ENCODE data around the gene MSH3.

Gene MSH3

GRCh38 chr5:80654391-80655230 is at the start of gene MSH3, which contains the start of gene DHFR:
Gene MSH3 (plus strand): TSS chr5:80654652. CDS start chr5:80654728, 76 bp downstream.
Gene DHFR (minus strand): TSS chr5:80654983. CDS start chr5:80654489, 494 bp downstream.
- in situ Hi-C loops (cut with HindIII; ENCODE audit: low sequenced_read_pairs) = no loop called here

DNA sequence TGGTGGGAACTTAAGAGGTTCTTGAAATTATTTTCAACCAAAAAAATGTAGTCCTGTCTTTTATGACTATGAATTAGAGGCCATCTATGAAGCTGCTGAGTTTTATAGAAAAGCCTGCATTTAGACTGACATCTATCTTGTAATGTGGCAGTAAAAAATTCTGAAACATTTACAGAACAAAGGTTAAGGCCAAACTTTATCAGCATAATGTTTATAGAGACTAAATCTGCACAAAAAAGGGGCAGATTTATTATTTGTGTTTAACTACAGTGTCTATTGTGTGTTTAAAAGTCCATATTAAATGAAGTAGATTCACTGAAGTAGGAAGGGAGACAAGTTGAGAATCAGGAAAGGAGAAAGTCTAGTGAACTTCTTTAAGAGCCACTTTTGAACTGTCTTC is 47.1 kb upstream of the MSH3 start:
- in situ Hi-C loops (cut with HindIII; ENCODE audit: low sequenced_read_pairs) = no loop called here

- in situ Hi-C loops (cut with HindIII; ENCODE audit: low sequenced_read_pairs) = no loop called here
Measured at GRCh38 chr5:80607832-80608231, 46.6 kb upstream of the MSH3 start.

GRCh38 chr5:80608731-80609130 is 45.7 kb upstream of the MSH3 start:
- in situ Hi-C loops (cut with HindIII; ENCODE audit: low sequenced_read_pairs) = no loop called here

GRCh38 chr5:80609692-80610091 is 44.8 kb upstream of the MSH3 start:
- in situ Hi-C loops (cut with HindIII; ENCODE audit: low sequenced_read_pairs) = no loop called here

DNA sequence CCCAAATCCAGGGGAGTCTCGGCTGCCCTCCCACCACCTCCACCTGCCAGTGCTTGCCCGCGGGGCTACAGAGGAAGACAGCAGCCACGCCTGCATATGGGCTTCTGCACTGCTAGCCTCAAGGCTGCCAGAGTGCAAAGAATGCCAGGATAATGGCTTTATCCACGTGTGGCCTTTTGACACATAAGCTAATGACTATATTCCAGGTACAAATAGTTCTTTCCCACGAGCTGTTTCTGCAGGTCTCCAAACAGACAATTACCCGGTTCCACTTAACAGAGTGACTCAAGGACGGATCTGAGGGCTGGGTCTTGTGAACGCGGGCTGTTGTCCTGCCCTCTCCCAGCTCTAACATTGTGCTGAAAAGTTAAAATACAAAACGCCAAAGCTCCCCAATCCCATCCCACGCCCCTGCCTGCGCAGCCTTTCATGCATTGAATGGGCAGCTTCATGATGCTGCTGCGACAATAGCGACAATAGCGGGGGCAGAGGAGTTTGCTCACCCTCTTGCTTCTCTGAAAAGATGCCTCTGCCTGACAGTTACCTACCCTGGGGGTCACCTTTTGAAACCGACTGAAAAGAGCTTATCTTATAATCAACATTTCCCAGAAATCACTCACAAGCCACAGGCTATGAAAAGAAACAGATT is 39.1 kb upstream of the MSH3 start:
- in situ Hi-C loops (cut with HindIII; ENCODE audit: low sequenced_read_pairs) = no loop called here

GRCh38 chr5:80618438-80618837 is 36.0 kb upstream of the MSH3 start:
- in situ Hi-C loops (cut with HindIII; ENCODE audit: low sequenced_read_pairs) = no loop called here

- in situ Hi-C loops (cut with HindIII; ENCODE audit: low sequenced_read_pairs) = no loop called here
Measured at GRCh38 chr5:80619086-80619485, 35.4 kb upstream of the MSH3 start.

DNA sequence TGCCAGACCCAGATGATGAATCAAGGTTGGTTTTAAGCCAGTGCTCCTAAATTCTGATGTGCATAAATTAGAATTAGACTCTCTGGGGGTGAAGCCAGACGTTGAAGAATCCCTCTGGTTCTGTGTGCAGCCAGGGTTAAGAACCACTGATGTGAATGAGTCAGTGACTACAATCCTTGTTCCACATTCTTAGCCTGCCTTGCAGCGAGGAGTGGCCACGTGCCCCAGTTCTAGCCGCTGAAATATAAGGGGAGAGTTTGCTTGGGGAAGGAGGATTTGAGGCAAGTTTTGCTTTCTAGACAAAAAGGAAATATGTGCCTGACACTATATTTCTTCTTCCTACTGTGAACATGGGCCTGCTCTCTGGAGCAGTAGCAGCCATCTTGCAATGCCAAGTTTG is 34.2 kb upstream of the MSH3 start:
- in situ Hi-C loops (cut with HindIII; ENCODE audit: low sequenced_read_pairs) = no loop called here

GRCh38 chr5:80622756-80623155 is 31.7 kb upstream of the MSH3 start:
- in situ Hi-C loops (cut with HindIII; ENCODE audit: low sequenced_read_pairs) = no loop called here

- in situ Hi-C loops (cut with HindIII; ENCODE audit: low sequenced_read_pairs) = no loop called here
Measured at GRCh38 chr5:80623999-80624398, 30.5 kb upstream of the MSH3 start.

DNA sequence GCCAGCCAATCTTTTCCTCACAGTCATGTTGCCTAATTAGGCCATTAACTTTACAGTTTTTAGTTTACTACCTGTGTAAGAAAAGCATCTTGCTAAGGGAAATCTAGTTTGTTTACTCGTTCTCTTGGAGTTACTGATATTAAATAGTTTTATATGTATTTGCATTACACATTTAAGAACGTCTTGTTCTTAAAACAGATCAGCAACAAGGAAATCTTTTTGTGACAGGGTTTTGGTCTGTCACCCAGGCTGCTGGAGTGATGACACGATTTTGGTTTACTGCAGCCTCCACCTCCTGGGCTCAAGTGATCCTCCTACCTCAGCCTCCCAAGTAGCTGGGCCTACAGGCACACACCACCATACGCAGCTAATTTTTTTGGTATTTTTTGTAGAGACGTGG is 29.2 kb upstream of the MSH3 start:
- in situ Hi-C loops (cut with HindIII; ENCODE audit: low sequenced_read_pairs) = no loop called here

GRCh38 chr5:80629281-80629680 is 25.2 kb upstream of the MSH3 start:
- in situ Hi-C loops (cut with HindIII; ENCODE audit: low sequenced_read_pairs) = no loop called here

- in situ Hi-C loops (cut with HindIII; ENCODE audit: low sequenced_read_pairs) = no loop called here
Measured at GRCh38 chr5:80631278-80632259, 22.9 kb upstream of the MSH3 start.

- in situ Hi-C loops (cut with HindIII; ENCODE audit: low sequenced_read_pairs) = no loop called here
Measured at GRCh38 chr5:80632700-80633099, 21.8 kb upstream of the MSH3 start.

- in situ Hi-C loops (cut with HindIII; ENCODE audit: low sequenced_read_pairs) = no loop called here
Measured at GRCh38 chr5:80634193-80634592, 20.3 kb upstream of the MSH3 start.

- in situ Hi-C loops (cut with HindIII; ENCODE audit: low sequenced_read_pairs) = no loop called here
Measured at GRCh38 chr5:80641353-80641752, 13.1 kb upstream of the MSH3 start.

DNA sequence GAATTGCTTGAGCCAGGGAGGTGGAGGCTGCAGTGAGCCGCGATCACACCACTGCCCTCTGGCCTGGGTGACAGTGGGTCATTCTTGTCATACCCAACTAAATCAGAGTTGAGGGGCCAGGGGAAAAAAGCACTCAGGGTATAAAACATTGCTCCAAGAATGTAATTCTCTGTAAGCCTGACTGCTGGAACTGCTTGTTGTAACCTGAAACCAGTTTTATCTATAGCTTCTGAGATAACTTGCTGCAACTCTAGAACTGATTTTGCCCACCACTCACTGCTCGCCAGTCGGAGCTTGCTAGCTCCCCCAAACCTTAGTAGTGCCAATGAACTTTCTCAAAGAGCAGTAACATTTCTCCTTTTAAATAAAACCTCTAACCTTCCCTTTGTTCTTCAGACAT is 9.6 kb upstream of the MSH3 start:
- in situ Hi-C loops (cut with HindIII; ENCODE audit: low sequenced_read_pairs) = no loop called here

- in situ Hi-C loops (cut with HindIII; ENCODE audit: low sequenced_read_pairs) = no loop called here
Measured at GRCh38 chr5:80646926-80647325, 7.5 kb upstream of the MSH3 start.

- in situ Hi-C loops (cut with HindIII; ENCODE audit: low sequenced_read_pairs) = no loop called here
Measured at GRCh38 chr5:80653502-80653901, 950 bp upstream of the MSH3 start.

DNA sequence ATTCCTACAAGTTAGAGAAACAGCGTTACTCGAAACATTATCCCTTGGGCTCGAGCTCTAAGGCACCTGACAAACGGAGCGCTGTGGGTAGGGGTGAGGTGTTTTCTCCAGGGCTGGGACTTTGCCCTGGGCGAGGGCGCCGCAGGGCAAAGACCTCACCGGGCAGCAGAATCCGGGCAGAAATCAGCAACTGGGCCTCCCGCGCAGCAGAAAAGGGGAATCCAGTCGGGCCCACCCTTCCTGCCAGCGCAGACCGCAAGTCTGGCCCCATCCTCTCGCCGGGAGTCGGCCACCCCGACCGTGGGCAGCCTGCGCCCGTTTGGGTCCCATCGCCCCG is 430 bp upstream of the MSH3 start:
- in situ Hi-C loops (cut with HindIII; ENCODE audit: low sequenced_read_pairs) = no loop called here
